ENCODE data around the gene CASP2. TPM values are rescaled to one million over a fixed set of nuclear protein-coding genes. Genes with fewer than 3 reads are reported as not detected.

The CASP2 gene
- total and polyA plus RNA-seq, 4 donors, result 14.2 to 28.5 (median 19.8) TPM

DNA sequence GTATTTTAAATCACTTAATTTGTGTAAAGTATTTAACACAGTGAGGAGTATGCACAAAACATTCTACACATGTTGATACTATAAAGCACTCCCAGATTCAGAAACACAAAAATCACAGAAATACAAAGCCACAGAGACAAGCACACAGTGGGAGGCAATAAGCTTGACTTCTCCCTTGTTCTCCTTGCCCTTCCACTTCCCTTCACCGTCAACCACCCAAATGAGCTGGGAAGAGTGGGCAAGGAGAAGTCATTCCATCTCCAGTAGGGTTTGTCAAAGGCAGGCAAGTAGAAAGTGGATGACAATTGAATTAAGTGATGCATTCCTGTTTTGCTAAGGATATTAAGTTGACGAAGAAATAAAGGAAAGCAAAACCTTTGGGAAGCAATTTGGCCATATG is 7.6 kb upstream of the CASP2 start:
- Histone ChIP-seq H3K36me3 (ENCODE audit: control insufficient read depth, insufficient read depth, low read length) (no peaks in the 10 kb centered on the region), H3K9me3 (ENCODE audit: control insufficient read depth, insufficient read depth, low read length) (no peaks in the 10 kb centered on the region), H3K4me1 (ENCODE audit: control insufficient read depth, insufficient read depth, low read length) (peaks cover 9% of the 10 kb centered on the region), H3K4me3 (ENCODE audit: low read depth, low read length) (no peak overlapping the region), H3K27me3 (ENCODE audit: control insufficient read depth, insufficient read depth, low read length) (no peaks in the 10 kb centered on the region), H3K27ac (ENCODE audit: low read depth, low read length) (peak overlapping the region; percentile 90)
- no CpG with 5 or more reads among the region's 2 CpGs for WGBS (ENCODE audit: insufficient coverage)
- no peak for DNase-seq (ENCODE audit: low read depth in 4 of 6, low spot score in 6 of 6)

DNA sequence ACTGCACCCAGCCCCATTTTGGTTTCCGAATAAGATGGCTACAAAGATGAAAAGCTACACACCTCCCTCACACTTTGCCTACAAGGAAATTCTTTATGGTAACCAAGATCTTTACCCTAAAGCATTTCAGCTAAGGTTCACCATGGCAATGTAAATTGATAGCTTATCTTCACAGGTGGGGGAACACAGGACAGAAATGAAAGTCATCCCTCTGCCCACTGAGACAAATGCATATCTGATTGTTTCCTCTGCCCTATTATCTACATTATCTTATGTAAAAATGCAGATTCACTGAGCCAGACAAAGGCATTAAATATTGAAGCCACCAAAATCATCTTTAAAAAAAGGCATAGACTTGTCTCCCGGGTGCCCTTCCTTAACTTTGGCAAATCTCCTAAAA is 6.6 kb upstream of the CASP2 start:
- peak overlapping the region; percentile 90 for H3K27ac ChIP-seq (ENCODE audit: low read depth, low read length)
- no peaks in the 10 kb centered on the region for H3K27me3 ChIP-seq (ENCODE audit: control insufficient read depth, insufficient read depth, low read length)
- no peak for DNase-seq (ENCODE audit: low read depth in 4 of 6, low spot score in 6 of 6)
- 100% methylated on average over 2 of the region's 2 CpGs for WGBS (ENCODE audit: insufficient coverage)
- H3K4me3 ChIP-seq (ENCODE audit: low read depth, low read length), result no peak overlapping the region
- no peaks in the 10 kb centered on the region for H3K9me3 ChIP-seq (ENCODE audit: control insufficient read depth, insufficient read depth, low read length)
- no peaks in the 10 kb centered on the region for H3K36me3 ChIP-seq (ENCODE audit: control insufficient read depth, insufficient read depth, low read length)
- peaks cover 17% of the 10 kb centered on the region for H3K4me1 ChIP-seq (ENCODE audit: control insufficient read depth, insufficient read depth, low read length)

DNA sequence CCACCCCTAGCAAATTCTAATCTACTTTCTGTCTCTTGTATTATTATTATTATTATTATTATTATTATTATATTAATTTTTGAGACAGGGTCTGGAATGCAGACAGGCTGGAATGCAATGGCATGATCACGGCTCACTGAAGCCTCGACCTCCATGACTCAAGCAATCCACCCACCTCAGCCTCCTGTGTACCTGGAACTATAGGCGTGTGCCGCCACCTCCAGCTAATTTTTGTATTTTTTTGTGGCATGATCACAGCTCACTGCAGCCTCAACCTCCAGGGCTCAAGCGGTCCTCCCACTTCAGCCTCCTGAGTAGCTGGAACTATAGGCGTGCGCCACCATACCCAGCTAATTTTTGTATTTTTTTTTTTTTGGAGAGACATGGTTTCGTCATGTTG is 6.0 kb upstream of the CASP2 start:
- no peak overlapping the region for H3K4me3 ChIP-seq (ENCODE audit: low read depth, low read length)
- 100% methylated on average over 2 of the region's 8 CpGs for WGBS (ENCODE audit: insufficient coverage)
- H3K36me3 ChIP-seq (ENCODE audit: control insufficient read depth, insufficient read depth, low read length), result no peaks in the 10 kb centered on the region
- no peak for DNase-seq (ENCODE audit: low read depth in 4 of 6, low spot score in 6 of 6)
- no peak overlapping the region for H3K27ac ChIP-seq (ENCODE audit: low read depth, low read length)
- H3K4me1 ChIP-seq (ENCODE audit: control insufficient read depth, insufficient read depth, low read length), result peaks cover 18% of the 10 kb centered on the region
- no peaks in the 10 kb centered on the region for H3K9me3 ChIP-seq (ENCODE audit: control insufficient read depth, insufficient read depth, low read length)
- no peaks in the 10 kb centered on the region for H3K27me3 ChIP-seq (ENCODE audit: control insufficient read depth, insufficient read depth, low read length)

DNA sequence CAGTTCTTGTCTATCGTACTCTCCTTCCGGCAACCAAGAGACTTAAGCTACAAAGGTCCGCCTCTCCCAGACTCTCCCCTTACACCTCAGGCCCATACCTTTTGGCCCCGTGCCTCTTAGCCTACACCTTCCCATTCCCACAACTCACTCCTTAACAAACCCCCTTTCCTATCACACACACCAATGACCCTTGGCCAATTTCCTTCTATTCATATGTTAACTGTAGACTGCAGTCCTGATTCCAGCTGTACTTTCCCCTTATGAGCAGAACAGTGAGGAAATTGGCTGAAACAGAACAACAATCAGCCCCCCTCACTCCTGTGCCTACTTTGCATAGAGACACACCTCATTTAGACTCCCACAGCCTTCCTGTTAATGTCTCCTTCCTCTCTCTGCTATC is 4.8 kb upstream of the CASP2 start:
- Histone ChIP-seq H3K4me1 (ENCODE audit: control insufficient read depth, insufficient read depth, low read length) (peaks cover 26% of the 10 kb centered on the region), H3K9me3 (ENCODE audit: control insufficient read depth, insufficient read depth, low read length) (no peaks in the 10 kb centered on the region), H3K27me3 (ENCODE audit: control insufficient read depth, insufficient read depth, low read length) (no peaks in the 10 kb centered on the region), H3K36me3 (ENCODE audit: control insufficient read depth, insufficient read depth, low read length) (no peaks in the 10 kb centered on the region), H3K27ac (ENCODE audit: low read depth, low read length) (no peak overlapping the region), H3K4me3 (ENCODE audit: low read depth, low read length) (no peak overlapping the region)
- DNase-seq (ENCODE audit: low read depth in 4 of 6, low spot score in 6 of 6), result no peak
- 81% methylated on average over 4 of the region's 4 CpGs for WGBS (ENCODE audit: insufficient coverage)

DNA sequence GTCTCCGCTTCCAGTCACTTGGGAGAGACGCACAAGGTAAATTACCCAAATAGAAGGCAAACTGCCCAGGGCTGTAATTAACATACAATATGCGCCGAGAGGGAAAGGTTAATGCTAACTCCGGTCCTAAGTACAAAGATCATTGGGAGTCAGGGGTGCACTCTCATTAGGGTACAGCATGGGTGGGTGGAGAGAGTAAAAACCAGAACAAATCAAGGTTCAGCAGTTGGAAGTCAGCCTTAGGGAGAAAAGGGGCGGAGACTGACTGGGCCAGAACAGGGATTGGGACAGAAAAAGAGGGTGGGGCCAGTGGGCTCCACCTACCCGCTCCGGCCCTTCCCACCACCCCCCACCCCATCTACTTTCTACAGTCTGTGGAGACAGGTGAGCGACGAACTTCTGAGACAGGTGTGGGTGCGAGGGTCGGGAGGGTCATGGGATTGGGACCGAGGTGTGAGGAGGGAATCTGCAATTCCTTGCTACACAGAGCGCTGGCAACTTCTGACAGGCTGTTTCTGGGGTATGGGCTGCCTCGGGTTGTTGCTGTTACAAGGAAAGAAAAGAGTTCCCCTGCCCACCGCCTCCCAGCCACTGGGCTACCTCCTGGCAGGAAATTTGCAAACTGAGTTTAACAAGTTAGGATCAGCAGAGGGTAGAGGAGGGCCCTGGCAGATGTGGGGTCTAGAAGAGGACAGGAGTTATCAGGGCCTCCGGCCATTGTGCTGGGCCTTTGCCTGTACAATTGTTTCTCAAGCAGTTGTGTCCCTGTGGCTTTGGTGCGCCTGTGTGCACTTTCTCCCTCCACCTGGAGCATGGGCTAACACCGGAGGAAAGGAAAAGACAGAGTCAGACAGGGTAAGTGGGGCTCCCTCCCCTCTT is 3.3 kb upstream of the CASP2 start, which contains the start of gene TMEM139:
Gene TMEM139, plus strand, starts transcription at position 368 of the 879 bp plus-strand sequence. CDS start 1,000 bp downstream, outside the sequence.
- 53% methylated on average over 9 of the region's 19 CpGs for WGBS (ENCODE audit: insufficient coverage)

GRCh38 chr7:143285470-143285778 is 2.7 kb upstream of the CASP2 start:
- Histone ChIP-seq H3K27ac (ENCODE audit: low read depth, low read length) (peak overlapping the region; percentile 54), H3K4me3 (ENCODE audit: low read depth, low read length) (no peak overlapping the region)
- no peak for DNase-seq (ENCODE audit: low read depth in 4 of 6, low spot score in 6 of 6)

More for the DNA sequence above, 3.3 kb upstream of the CASP2 start, which contains the start of gene TMEM139:
- Histone ChIP-seq H3K36me3 (ENCODE audit: control insufficient read depth, insufficient read depth, low read length) (no peaks in the 10 kb centered on the region), H3K27me3 (ENCODE audit: control insufficient read depth, insufficient read depth, low read length) (no peaks in the 10 kb centered on the region), H3K4me1 (ENCODE audit: control insufficient read depth, insufficient read depth, low read length) (peaks cover 26% of the 10 kb centered on the region), H3K27ac (ENCODE audit: low read depth, low read length) (peak within 1 kb of the TSS; percentile 54), H3K9me3 (ENCODE audit: control insufficient read depth, insufficient read depth, low read length) (no peaks in the 10 kb centered on the region), H3K4me3 (ENCODE audit: low read depth, low read length) (no peak within 1 kb of the TSS)
- peak in 1 of 6 donors; percentile 42 for DNase-seq (ENCODE audit: low read depth in 4 of 6, low spot score in 6 of 6)

DNA sequence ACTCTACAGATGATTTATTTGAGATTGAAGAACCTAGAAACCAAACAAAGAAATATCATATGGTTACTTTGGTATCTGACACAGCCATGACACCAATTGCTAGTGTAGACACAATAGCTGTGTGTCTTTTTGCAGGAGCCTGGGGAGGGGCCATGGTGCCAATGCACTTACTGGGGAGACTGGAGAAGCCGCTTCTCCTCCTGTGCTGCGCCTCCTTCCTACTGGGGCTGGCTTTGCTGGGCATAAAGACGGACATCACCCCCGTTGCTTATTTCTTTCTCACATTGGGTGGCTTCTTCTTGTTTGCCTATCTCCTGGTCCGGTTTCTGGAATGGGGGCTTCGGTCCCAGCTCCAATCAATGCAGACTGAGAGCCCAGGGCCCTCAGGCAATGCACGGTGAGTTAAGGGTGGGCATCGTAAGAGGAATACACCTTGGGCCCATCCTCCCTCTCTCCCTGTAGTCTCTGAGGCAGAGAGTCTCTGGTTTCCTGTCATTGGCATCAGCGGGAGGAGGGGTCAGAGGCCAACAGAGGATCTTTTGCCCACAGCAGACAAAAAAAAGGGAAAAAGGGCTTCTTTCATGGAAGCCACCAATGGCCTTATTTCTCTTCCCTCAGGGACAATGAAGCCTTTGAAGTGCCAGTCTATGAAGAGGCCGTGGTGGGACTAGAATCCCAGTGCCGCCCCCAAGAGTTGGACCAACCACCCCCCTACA is 2.2 kb upstream of the CASP2 start:
- H3K9me3 ChIP-seq (ENCODE audit: control insufficient read depth, insufficient read depth, low read length), result no peaks in the 10 kb centered on the region
- H3K4me1 ChIP-seq (ENCODE audit: control insufficient read depth, insufficient read depth, low read length), result peaks cover 36% of the 10 kb centered on the region
- peak overlapping the region; percentile 54 for H3K27ac ChIP-seq (ENCODE audit: low read depth, low read length)
- H3K4me3 ChIP-seq (ENCODE audit: low read depth, low read length), result no peak overlapping the region
- no peaks in the 10 kb centered on the region for H3K27me3 ChIP-seq (ENCODE audit: control insufficient read depth, insufficient read depth, low read length)
- no peak for DNase-seq (ENCODE audit: low read depth in 4 of 6, low spot score in 6 of 6)
- H3K36me3 ChIP-seq (ENCODE audit: control insufficient read depth, insufficient read depth, low read length), result no peaks in the 10 kb centered on the region
- 95% methylated on average over 9 of the region's 11 CpGs for WGBS (ENCODE audit: insufficient coverage)

More at GRCh38 chr7:143285470-143285778, 2.7 kb upstream of the CASP2 start:
- WGBS (ENCODE audit: insufficient coverage), result no CpG with 5 or more reads among the region's 3 CpGs
- H3K36me3 ChIP-seq (ENCODE audit: control insufficient read depth, insufficient read depth, low read length), result no peaks in the 10 kb centered on the region
- H3K27me3 ChIP-seq (ENCODE audit: control insufficient read depth, insufficient read depth, low read length), result no peaks in the 10 kb centered on the region
- H3K9me3 ChIP-seq (ENCODE audit: control insufficient read depth, insufficient read depth, low read length), result no peaks in the 10 kb centered on the region
- peaks cover 32% of the 10 kb centered on the region for H3K4me1 ChIP-seq (ENCODE audit: control insufficient read depth, insufficient read depth, low read length)

DNA sequence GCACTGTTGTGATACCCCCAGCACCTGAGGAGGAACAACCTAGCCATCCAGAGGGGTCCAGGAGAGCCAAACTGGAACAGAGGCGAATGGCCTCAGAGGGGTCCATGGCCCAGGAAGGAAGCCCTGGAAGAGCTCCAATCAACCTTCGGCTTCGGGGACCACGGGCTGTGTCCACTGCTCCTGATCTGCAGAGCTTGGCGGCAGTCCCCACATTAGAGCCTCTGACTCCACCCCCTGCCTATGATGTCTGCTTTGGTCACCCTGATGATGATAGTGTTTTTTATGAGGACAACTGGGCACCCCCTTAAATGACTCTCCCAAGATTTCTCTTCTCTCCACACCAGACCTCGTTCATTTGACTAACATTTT is 1.6 kb upstream of the CASP2 start:
- Histone ChIP-seq H3K4me1 (ENCODE audit: control insufficient read depth, insufficient read depth, low read length) (peaks cover 36% of the 10 kb centered on the region), H3K36me3 (ENCODE audit: control insufficient read depth, insufficient read depth, low read length) (no peaks in the 10 kb centered on the region), H3K9me3 (ENCODE audit: control insufficient read depth, insufficient read depth, low read length) (no peaks in the 10 kb centered on the region), H3K27me3 (ENCODE audit: control insufficient read depth, insufficient read depth, low read length) (no peaks in the 10 kb centered on the region), H3K27ac (ENCODE audit: low read depth, low read length) (peak overlapping the region; percentile 54), H3K4me3 (ENCODE audit: low read depth, low read length) (no peak overlapping the region)
- WGBS (ENCODE audit: insufficient coverage), result 100% methylated on average over 3 of the region's 6 CpGs
- DNase-seq (ENCODE audit: low read depth in 4 of 6, low spot score in 6 of 6), result no peak

DNA sequence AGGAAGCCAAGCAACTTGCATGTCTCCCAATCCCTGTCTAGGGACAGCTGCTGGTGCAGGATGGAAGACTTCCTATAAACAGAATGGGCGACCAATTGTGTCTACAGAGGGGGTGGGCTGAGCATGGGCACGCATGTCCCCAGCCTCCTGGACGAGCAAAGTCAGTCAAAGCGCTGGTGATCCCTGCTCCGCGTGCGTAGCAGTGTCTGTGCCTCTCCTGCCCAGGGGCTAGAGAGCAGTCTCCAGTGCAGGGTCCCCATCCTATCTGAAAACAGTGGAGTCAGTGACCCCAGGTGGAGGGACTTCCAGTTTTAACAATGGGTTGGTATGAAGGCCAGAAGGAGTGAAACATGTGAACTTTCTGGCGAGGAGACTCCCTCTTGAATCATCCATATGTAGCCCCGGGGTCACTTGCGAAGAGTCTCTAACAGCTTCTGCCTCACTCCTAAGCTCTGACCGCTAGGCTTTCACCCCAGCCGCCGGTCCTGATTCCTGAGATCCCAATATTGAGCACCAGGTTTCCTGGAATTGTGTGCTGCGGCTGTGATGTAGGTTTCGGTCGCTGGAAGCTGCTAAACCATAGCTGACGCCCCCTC is 714 bp upstream of the CASP2 start:
- no peaks in the 10 kb centered on the region for H3K27me3 ChIP-seq (ENCODE audit: control insufficient read depth, insufficient read depth, low read length)
- 91% methylated on average over 11 of the region's 17 CpGs for WGBS (ENCODE audit: insufficient coverage)
- peaks cover 36% of the 10 kb centered on the region for H3K4me1 ChIP-seq (ENCODE audit: control insufficient read depth, insufficient read depth, low read length)
- no peaks in the 10 kb centered on the region for H3K9me3 ChIP-seq (ENCODE audit: control insufficient read depth, insufficient read depth, low read length)
- no peak for DNase-seq (ENCODE audit: low read depth in 4 of 6, low spot score in 6 of 6)
- H3K36me3 ChIP-seq (ENCODE audit: control insufficient read depth, insufficient read depth, low read length), result peaks cover 7% of the 10 kb centered on the region
- H3K27ac ChIP-seq (ENCODE audit: low read depth, low read length), result peak overlapping the region; percentile 94
- peak overlapping the region; percentile 90 for H3K4me3 ChIP-seq (ENCODE audit: low read depth, low read length)
